ENCODE data around the gene SLC7A8. TPM values are rescaled to one million over a fixed set of nuclear protein-coding genes. Genes with fewer than 3 reads are reported as not detected.
"Not testable (repeated sequence)": the region's sequence is repeated elsewhere in the genome, so short reads cannot be mapped to it uniquely, and the experiment has no call there.

Gene SLC7A8
- total RNA-seq, 1 experiment from 2014 or later, result 0.90 TPM

- Histone ChIP-seq H3K4me3 (ENCODE audit: low read depth in 2 of 2, low read length in 2 of 2) (no peak overlapping the region), H3K27ac (ENCODE audit: low read length) (no peak overlapping the region), H3K36me3 (ENCODE audit: control insufficient read depth, insufficient read depth, low read length) (no peaks in the 10 kb centered on the region), H3K9me3 (ENCODE audit: control insufficient read depth, insufficient read depth, low read depth, low read length) (no peaks in the 10 kb centered on the region), H3K27me3 (ENCODE audit: control insufficient read depth, insufficient read depth, low read length) (no peaks in the 10 kb centered on the region; the same call in 1 of the 2 replicates), H3K4me1 (ENCODE audit: control insufficient read depth, insufficient read depth, low read length) (no peaks in the 10 kb centered on the region)
- TF ChIP-seq REST (IDR thresholded peaks at IDR 0.05; ENCODE audit: insufficient read depth in 1 of 2, low read depth in 2 of 2, low read length in 1 of 2) (no peak), CTCF (IDR thresholded peaks at IDR 0.05) (no peak), SIN3A (IDR thresholded peaks at IDR 0.05; ENCODE audit: borderline replicate concordance, insufficient read depth, low read depth, low read length) (no peak), TCF7L2 (IDR thresholded peaks at IDR 0.05; ENCODE audit: low read depth, low read length) (no peak), POLR2AphosphoS5 (IDR thresholded peaks at IDR 0.05; ENCODE audit: low read depth, low read length) (no peak)
- ATAC-seq, result no peak
- no TSS peak for BruUV-seq (replicated peaks)
- in situ Hi-C loops (cut with HindIII; ENCODE audit: low pct_unique_long_range_greater_than_20kb, low sequenced_read_pairs) (no loop called here), intact Hi-C loops (cut with micrococcal nuclease; ENCODE audit: unreplicated experiment) (no loop called here)
- POLR2A ChIA-PET, result interaction anchor here (0.6 kb wide), 1 partner anchor 36 kb away, joined by 6 read pairs; no protein-coding TSS in a partner anchor
- CTCF ChIA-PET, result interaction anchor here (1.7 kb wide), 1 partner anchor 41 kb away, joined by 10 read pairs; no protein-coding TSS in a partner anchor
- no peak for DNase-seq (ENCODE audit: low read depth, low spot score)
These were observed 73.7 kb downstream of the SLC7A8 start for GRCh38 chr14:23109769-23110168.

- in situ Hi-C loops (cut with HindIII; ENCODE audit: low pct_unique_long_range_greater_than_20kb, low sequenced_read_pairs); H3K9me3 ChIP-seq (ENCODE audit: control insufficient read depth, insufficient read depth, low read depth, low read length); H3K4me3 ChIP-seq (ENCODE audit: low read depth in 2 of 2, low read length in 2 of 2); ATAC-seq; H3K27ac ChIP-seq (ENCODE audit: low read length); H3K4me1 ChIP-seq (ENCODE audit: control insufficient read depth, insufficient read depth, low read length); DNase-seq (ENCODE audit: low read depth, low spot score); intact Hi-C loops (cut with micrococcal nuclease; ENCODE audit: unreplicated experiment); BruUV-seq (replicated peaks); H3K27me3 ChIP-seq (ENCODE audit: control insufficient read depth, insufficient read depth, low read length); H3K36me3 ChIP-seq (ENCODE audit: control insufficient read depth, insufficient read depth, low read length): not testable (repeated sequence)
- CTCF ChIA-PET, result interaction anchor here (1.7 kb wide), 1 partner anchor 39 kb away, joined by 10 read pairs; no protein-coding TSS in a partner anchor
- POLR2A ChIA-PET, result interaction anchor here (1.0 kb wide), 1 partner anchor 39 kb away, joined by 5 read pairs; no protein-coding TSS in a partner anchor
These were observed 75.3 kb downstream of the SLC7A8 start for GRCh38 chr14:23108169-23108568.

GRCh38 chr14:23107620-23108019 is 75.8 kb downstream of the SLC7A8 start:
- POLR2A ChIA-PET; intact Hi-C loops (cut with micrococcal nuclease; ENCODE audit: unreplicated experiment); H3K4me3 ChIP-seq (ENCODE audit: low read depth in 2 of 2, low read length in 2 of 2); in situ Hi-C loops (cut with HindIII; ENCODE audit: low pct_unique_long_range_greater_than_20kb, low sequenced_read_pairs); H3K4me1 ChIP-seq (ENCODE audit: control insufficient read depth, insufficient read depth, low read length); H3K36me3 ChIP-seq (ENCODE audit: control insufficient read depth, insufficient read depth, low read length); DNase-seq (ENCODE audit: low read depth, low spot score); H3K9me3 ChIP-seq (ENCODE audit: control insufficient read depth, insufficient read depth, low read depth, low read length); ATAC-seq; CTCF ChIA-PET; H3K27ac ChIP-seq (ENCODE audit: low read length); H3K27me3 ChIP-seq (ENCODE audit: control insufficient read depth, insufficient read depth, low read length); BruUV-seq (replicated peaks): not testable (repeated sequence)
